Liver (tissue), 9 donors: ENCODE measurements around the gene TMEM117. TPM values are rescaled to one million over a fixed set of nuclear protein-coding genes. Genes with fewer than 3 reads are reported as not detected.

ENCODE experiments used
- DNase-seq: peaks from one replicate; pipeline ENCODE4 v3.0.0-alpha.2; 2017; ENCODE audit warnings: low spot score
- H3K27ac ChIP-seq, 2 donors: one replicate each; pipeline ENCODE4 v1.7.0; 2013; ENCODE audit warnings: inconsistent platforms in 2 of 2, low read length in 2 of 2, control low read depth in 1 of 2, low read depth in 1 of 2, mild to moderate bottlenecking in 1 of 2
- H3K27me3 ChIP-seq, 4 donors: one replicate each; pipeline versions ENCODE4 v1.6.1 to v1.7.0; 2013; ENCODE audit warnings: low read length in 3 of 4, inconsistent platforms in 1 of 4, mild to moderate bottlenecking in 1 of 4, moderate library complexity in 1 of 4; ENCODE audit not compliant: control insufficient read depth in 4 of 4, insufficient read depth in 4 of 4
- H3K36me3 ChIP-seq, 4 donors: one replicate each; pipeline versions ENCODE4 v1.6.1 to v1.7.0; 2013; ENCODE audit warnings: low read length in 3 of 4, mild to moderate bottlenecking in 3 of 4, low read depth in 1 of 4, moderate library complexity in 1 of 4; ENCODE audit not compliant: control insufficient read depth in 4 of 4, insufficient read depth in 3 of 4
- H3K4me1 ChIP-seq, 4 donors: one replicate each; pipeline versions ENCODE4 v1.6.1 to v1.7.0; 2013; ENCODE audit warnings: low read length in 3 of 4, mild to moderate bottlenecking in 3 of 4, moderate library complexity in 1 of 4; ENCODE audit not compliant: control insufficient read depth in 4 of 4, insufficient read depth in 4 of 4
- H3K4me3 ChIP-seq, 3 donors: one replicate each; pipeline versions ENCODE4 v1.6.1 to v1.7.0; 2013; ENCODE audit warnings: low read length in 3 of 3, control low read depth in 1 of 3, low read depth in 1 of 3, mild to moderate bottlenecking in 1 of 3
- H3K9ac ChIP-seq, 2 donors: one replicate each; pipeline ENCODE4 v1.7.0; 2013; ENCODE audit warnings: low read length in 2 of 2, mild to moderate bottlenecking in 2 of 2, moderate library complexity in 2 of 2, control low read depth in 1 of 2, low read depth in 1 of 2
- H3K9me3 ChIP-seq, 4 donors: one replicate each; pipeline versions ENCODE4 v1.6.1 to v1.7.0; 2013; ENCODE audit warnings: low read length in 3 of 4; ENCODE audit not compliant: control insufficient read depth in 4 of 4
- EGR1 ChIP-seq, 2 donors: IDR thresholded peaks; 2 replicates each; pipeline ENCODE4 v1.6.1; 2016 to 2018; ENCODE audit warnings: antibody characterized with exemption in 2 of 2, low read depth in 2 of 2
- FOXA1 ChIP-seq: IDR thresholded peaks from 2 replicates; pipeline ENCODE4 v1.6.1; 2016; ENCODE audit warnings: antibody characterized with exemption
- FOXA2 ChIP-seq: IDR thresholded peaks from 2 replicates; pipeline ENCODE4 v1.6.1; 2016; ENCODE audit warnings: antibody characterized with exemption
- GABPA ChIP-seq, 2 donors: IDR thresholded peaks in 1 of 2; conservative IDR thresholded peaks in 1 of 2; 2 replicates each; pipeline ENCODE4 v1.6.1; 2016; ENCODE audit warnings: antibody characterized with exemption in 2 of 2, mild to moderate bottlenecking in 1 of 2, moderate library complexity in 1 of 2
- HNF4A ChIP-seq, 2 donors: conservative IDR thresholded peaks; 2 replicates each; pipeline ENCODE4 v1.6.1; 2016; ENCODE audit warnings: antibody characterized with exemption in 2 of 2, mild to moderate bottlenecking in 2 of 2
- HNF4G ChIP-seq: IDR thresholded peaks from 2 replicates; pipeline ENCODE4 v1.6.1; 2016; ENCODE audit warnings: antibody characterized with exemption
- JUND ChIP-seq, 2 donors: IDR thresholded peaks; 2 replicates each; pipeline ENCODE4 v1.6.1; 2016; ENCODE audit warnings: antibody characterized with exemption in 2 of 2
- NR2F2 ChIP-seq: IDR thresholded peaks from 2 replicates; pipeline ENCODE4 v1.6.1; 2016; ENCODE audit warnings: antibody characterized with exemption
- RAD21 ChIP-seq, 2 donors: IDR thresholded peaks; 2 replicates each; pipeline ENCODE4 v1.6.1; 2016; ENCODE audit warnings: antibody characterized with exemption in 2 of 2, mild to moderate bottlenecking in 2 of 2
- RXRA ChIP-seq, 2 donors: IDR thresholded peaks; 2 replicates each; pipeline ENCODE4 v1.6.1; 2017 to 2018; ENCODE audit warnings: antibody characterized with exemption in 2 of 2, mild to moderate bottlenecking in 1 of 2
- SP1 ChIP-seq: IDR thresholded peaks from 2 replicates; pipeline ENCODE4 v1.6.1; 2018; ENCODE audit warnings: antibody characterized with exemption, mild to moderate bottlenecking
- TAF1 ChIP-seq: conservative IDR thresholded peaks from 2 replicates; pipeline ENCODE4 v1.6.1; 2016; ENCODE audit warnings: antibody characterized with exemption, mild to moderate bottlenecking
- YY1 ChIP-seq: IDR thresholded peaks from 2 replicates; pipeline ENCODE4 v1.6.1; 2016; ENCODE audit warnings: antibody characterized with exemption, mild to moderate bottlenecking
- WGBS: extraction: QIAGEN DNeasy Blood & Tissue Kit; methylation state at CpG from one replicate; pipeline ENCODE4 v1.1.7; 2013; 5-methylcytosine and 5-hydroxymethylcytosine counted together
- polyA plus RNA-seq, 2 donors: library from polyadenylated mRNA; stranded (reverse) in 1 of 2; unstranded in 1 of 2; fragments of 200-250 nt in 1 of 2; fragments of >200 nt in 1 of 2; fragmentation: Nextera tagmentation in 1 of 2; extraction: Ambion mirVana in 1 of 2; gene quantifications; one replicate each; pipeline versions ENCODE4 v1.2.1 to v1.2.3, GENCODE V29; 2013 to 2015
- total RNA-seq, 2 donors: library from RNA; depleted of rRNA; stranded (reverse); fragments of >200 nt; gene quantifications; one replicate each; pipeline ENCODE4 v1.2.3, GENCODE V29; 2014
- TF ChIP-seq, protein P1 (sequence below): IDR thresholded peaks from 2 replicates; pipeline ENCODE4 v1.6.1; 2016; ENCODE audit warnings: antibody characterized with exemption
- TF ChIP-seq, protein P2 (sequence below): IDR thresholded peaks from 2 replicates; pipeline ENCODE4 v1.6.1; 2016; ENCODE audit warnings: antibody characterized with exemption
- TF ChIP-seq, protein P3 (sequence below): fragments of 150-350 bp; IDR thresholded peaks from 2 replicates; pipeline ENCODE4 v1.5.1; 2017; ENCODE audit warnings: improper control_type of control experiment, low read depth, low read length; ENCODE audit not compliant: missing input control
- TF ChIP-seq, protein P4 (sequence below): IDR thresholded peaks from 2 replicates; pipeline ENCODE4 v1.6.1; 2016; ENCODE audit warnings: antibody characterized with exemption, mild to moderate bottlenecking
- TF ChIP-seq, protein P5 (sequence below): IDR thresholded peaks from 2 replicates; pipeline ENCODE4 v1.6.1; 2016; ENCODE audit warnings: antibody characterized with exemption
- donor health status: healthy.
- donor health status: healthy.
- donor health status: healthy.
- donor health status: healthy.
- donor health status: healthy.

Gene TMEM117
- total and polyA plus RNA-seq, 4 donors = 2.0 to 5.9 (median 3.9) TPM

DNA sequence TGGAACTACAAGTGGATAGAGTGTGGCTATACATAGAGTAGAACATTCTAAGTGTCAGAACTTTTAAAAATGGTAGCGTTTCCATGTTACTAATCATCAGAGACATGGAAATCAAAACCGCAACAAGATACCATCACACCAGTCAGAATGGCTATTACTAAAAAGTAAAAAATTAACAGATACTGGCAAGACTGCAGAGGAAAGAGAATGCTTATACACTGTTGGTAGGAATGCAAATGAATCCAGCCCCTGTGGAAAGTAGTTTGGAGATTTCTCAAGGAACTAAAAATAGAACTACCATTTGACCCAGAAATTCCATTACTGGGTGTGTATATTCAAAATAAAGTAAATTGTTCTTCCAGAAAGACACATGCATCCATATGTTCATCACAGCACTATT, 521.6 kb downstream of the TMEM117 start:
- no peak for DNase-seq
- Histone ChIP-seq H3K9me3 (no peaks in the 10 kb centered on the region), H3K4me1 (no peaks in the 10 kb centered on the region), H3K36me3 (no peaks in the 10 kb centered on the region), H3K27ac (no peak overlapping the region), H3K4me3 (no peak overlapping the region), H3K9ac (no peak overlapping the region), H3K27me3 (no peaks in the 10 kb centered on the region)
- TF ChIP-seq, protein P1, sequence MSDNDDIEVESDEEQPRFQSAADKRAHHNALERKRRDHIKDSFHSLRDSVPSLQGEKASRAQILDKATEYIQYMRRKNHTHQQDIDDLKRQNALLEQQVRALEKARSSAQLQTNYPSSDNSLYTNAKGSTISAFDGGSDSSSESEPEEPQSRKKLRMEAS = no peak
- TF ChIP-seq, protein P2, sequence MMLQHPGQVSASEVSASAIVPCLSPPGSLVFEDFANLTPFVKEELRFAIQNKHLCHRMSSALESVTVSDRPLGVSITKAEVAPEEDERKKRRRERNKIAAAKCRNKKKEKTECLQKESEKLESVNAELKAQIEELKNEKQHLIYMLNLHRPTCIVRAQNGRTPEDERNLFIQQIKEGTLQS = no peak
- TF ChIP-seq SP1 = no peak
- no peak for TF ChIP-seq FOXA2
- no peak for TF ChIP-seq YY1
- no peak for TF ChIP-seq JUND (IDR thresholded peaks at IDR 0.05)
- no peak for TF ChIP-seq RAD21 (IDR thresholded peaks at IDR 0.05)
- no peak for TF ChIP-seq NR2F2
- TF ChIP-seq RXRA (IDR thresholded peaks at IDR 0.05) = no peak
- TF ChIP-seq EGR1 (IDR thresholded peaks at IDR 0.05; ENCODE audit: low read depth in 2 of 2) = no peak
- no peak for TF ChIP-seq TAF1
- no peak for TF ChIP-seq HNF4A (conservative IDR thresholded peaks at IDR 0.05)
- no peak for TF ChIP-seq FOXA1
- TF ChIP-seq HNF4G = no peak
- TF ChIP-seq, protein P3, sequence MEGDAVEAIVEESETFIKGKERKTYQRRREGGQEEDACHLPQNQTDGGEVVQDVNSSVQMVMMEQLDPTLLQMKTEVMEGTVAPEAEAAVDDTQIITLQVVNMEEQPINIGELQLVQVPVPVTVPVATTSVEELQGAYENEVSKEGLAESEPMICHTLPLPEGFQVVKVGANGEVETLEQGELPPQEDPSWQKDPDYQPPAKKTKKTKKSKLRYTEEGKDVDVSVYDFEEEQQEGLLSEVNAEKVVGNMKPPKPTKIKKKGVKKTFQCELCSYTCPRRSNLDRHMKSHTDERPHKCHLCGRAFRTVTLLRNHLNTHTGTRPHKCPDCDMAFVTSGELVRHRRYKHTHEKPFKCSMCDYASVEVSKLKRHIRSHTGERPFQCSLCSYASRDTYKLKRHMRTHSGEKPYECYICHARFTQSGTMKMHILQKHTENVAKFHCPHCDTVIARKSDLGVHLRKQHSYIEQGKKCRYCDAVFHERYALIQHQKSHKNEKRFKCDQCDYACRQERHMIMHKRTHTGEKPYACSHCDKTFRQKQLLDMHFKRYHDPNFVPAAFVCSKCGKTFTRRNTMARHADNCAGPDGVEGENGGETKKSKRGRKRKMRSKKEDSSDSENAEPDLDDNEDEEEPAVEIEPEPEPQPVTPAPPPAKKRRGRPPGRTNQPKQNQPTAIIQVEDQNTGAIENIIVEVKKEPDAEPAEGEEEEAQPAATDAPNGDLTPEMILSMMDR = no peak
- TF ChIP-seq, protein P4, sequence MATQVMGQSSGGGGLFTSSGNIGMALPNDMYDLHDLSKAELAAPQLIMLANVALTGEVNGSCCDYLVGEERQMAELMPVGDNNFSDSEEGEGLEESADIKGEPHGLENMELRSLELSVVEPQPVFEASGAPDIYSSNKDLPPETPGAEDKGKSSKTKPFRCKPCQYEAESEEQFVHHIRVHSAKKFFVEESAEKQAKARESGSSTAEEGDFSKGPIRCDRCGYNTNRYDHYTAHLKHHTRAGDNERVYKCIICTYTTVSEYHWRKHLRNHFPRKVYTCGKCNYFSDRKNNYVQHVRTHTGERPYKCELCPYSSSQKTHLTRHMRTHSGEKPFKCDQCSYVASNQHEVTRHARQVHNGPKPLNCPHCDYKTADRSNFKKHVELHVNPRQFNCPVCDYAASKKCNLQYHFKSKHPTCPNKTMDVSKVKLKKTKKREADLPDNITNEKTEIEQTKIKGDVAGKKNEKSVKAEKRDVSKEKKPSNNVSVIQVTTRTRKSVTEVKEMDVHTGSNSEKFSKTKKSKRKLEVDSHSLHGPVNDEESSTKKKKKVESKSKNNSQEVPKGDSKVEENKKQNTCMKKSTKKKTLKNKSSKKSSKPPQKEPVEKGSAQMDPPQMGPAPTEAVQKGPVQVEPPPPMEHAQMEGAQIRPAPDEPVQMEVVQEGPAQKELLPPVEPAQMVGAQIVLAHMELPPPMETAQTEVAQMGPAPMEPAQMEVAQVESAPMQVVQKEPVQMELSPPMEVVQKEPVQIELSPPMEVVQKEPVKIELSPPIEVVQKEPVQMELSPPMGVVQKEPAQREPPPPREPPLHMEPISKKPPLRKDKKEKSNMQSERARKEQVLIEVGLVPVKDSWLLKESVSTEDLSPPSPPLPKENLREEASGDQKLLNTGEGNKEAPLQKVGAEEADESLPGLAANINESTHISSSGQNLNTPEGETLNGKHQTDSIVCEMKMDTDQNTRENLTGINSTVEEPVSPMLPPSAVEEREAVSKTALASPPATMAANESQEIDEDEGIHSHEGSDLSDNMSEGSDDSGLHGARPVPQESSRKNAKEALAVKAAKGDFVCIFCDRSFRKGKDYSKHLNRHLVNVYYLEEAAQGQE = no peak
- no peak for TF ChIP-seq GABPA (IDR thresholded peaks at IDR 0.05 in 1 of 2, conservative IDR thresholded peaks at IDR 0.05 in 1 of 2)
- WGBS = 98% methylated on average over 2 of the region's 2 CpGs

DNA sequence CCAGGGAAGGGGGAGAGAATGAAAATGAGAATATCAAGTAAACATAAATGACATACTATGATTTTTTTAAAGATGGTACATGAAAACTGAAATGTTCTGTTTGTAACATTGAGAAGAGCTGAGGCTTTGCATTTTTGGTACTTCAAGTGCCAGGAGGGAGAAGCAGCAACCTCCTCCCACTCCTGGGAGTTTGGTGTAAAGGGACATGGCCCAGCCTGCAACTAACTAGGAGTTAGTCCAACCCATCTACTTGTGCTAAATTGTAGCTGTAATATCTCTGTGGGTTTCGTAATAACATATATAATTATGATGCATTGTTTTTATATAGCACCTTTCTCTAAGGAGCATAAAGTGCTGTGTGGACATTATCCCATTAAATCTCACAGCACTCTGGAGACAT, 522.8 kb downstream of the TMEM117 start:
- H3K9me3 ChIP-seq = no peaks in the 10 kb centered on the region
- H3K27me3 ChIP-seq = no peaks in the 10 kb centered on the region
- no peak overlapping the region for H3K27ac ChIP-seq
- DNase-seq = no peak
- H3K4me1 ChIP-seq = no peaks in the 10 kb centered on the region
- H3K36me3 ChIP-seq = no peaks in the 10 kb centered on the region
- no peak overlapping the region for H3K4me3 ChIP-seq
- H3K9ac ChIP-seq = no peak overlapping the region
- 92% methylated on average over 1 of the region's 1 CpG for WGBS
- TF ChIP-seq, protein P5, sequence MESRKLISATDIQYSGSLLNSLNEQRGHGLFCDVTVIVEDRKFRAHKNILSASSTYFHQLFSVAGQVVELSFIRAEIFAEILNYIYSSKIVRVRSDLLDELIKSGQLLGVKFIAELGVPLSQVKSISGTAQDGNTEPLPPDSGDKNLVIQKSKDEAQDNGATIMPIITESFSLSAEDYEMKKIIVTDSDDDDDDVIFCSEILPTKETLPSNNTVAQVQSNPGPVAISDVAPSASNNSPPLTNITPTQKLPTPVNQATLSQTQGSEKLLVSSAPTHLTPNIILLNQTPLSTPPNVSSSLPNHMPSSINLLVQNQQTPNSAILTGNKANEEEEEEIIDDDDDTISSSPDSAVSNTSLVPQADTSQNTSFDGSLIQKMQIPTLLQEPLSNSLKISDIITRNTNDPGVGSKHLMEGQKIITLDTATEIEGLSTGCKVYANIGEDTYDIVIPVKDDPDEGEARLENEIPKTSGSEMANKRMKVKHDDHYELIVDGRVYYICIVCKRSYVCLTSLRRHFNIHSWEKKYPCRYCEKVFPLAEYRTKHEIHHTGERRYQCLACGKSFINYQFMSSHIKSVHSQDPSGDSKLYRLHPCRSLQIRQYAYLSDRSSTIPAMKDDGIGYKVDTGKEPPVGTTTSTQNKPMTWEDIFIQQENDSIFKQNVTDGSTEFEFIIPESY = no peak
- no peak for TF ChIP-seq RXRA (IDR thresholded peaks at IDR 0.05)
- no peak for TF ChIP-seq FOXA2
- TF ChIP-seq HNF4G = no peak
- TF ChIP-seq TAF1 = no peak
- TF ChIP-seq, protein P4 = no peak
- no peak for TF ChIP-seq JUND (IDR thresholded peaks at IDR 0.05)
- TF ChIP-seq HNF4A (conservative IDR thresholded peaks at IDR 0.05) = no peak
- TF ChIP-seq NR2F2 = no peak
- no peak for TF ChIP-seq YY1
- TF ChIP-seq, protein P3 = no peak
- TF ChIP-seq EGR1 (IDR thresholded peaks at IDR 0.05; ENCODE audit: low read depth in 2 of 2) = no peak
